IMR-90 (cell line): ENCODE results near the gene FAM53B. TPM values are rescaled to one million over a fixed set of nuclear protein-coding genes. Genes with fewer than 3 reads are reported as not detected.

Experiments used
- ATAC-seq: fragments of 200-7000 bp; cut with Tn5 transposase; 2 replicates; pipeline ENCODE4 v1.9.1; 2020; ENCODE audit warnings: low read depth, mild to moderate bottlenecking, moderate library complexity
- BruUV-seq: library from RNA; stranded (reverse); fragments of 400-500 nt; replicated peaks from 2 replicates; lab custom pipeline; 2021; lab: Mats Ljungman, UMichigan
- CTCF ChIA-PET: fragments of 300-600 bp; formaldehyde crosslinking; extraction: SDS; loops from one replicate; lab custom pipeline; 2021; ENCODE audit warnings: antibody characterized with exemption; lab: Yijun Ruan, JAX
- POLR2A ChIA-PET: fragments of 300-600 bp; sonication (Branson Sonifier 250); formaldehyde crosslinking; loops from one replicate; lab custom pipeline; 2022; ENCODE audit warnings: antibody characterized with exemption; ENCODE audit not compliant: unreplicated experiment; lab: Charles Lee
- DNase-seq: peaks from one replicate; pipeline ENCODE4 v3.0.0; 2013
- H2AFZ ChIP-seq: replicated peaks from 2 replicates; pipeline ENCODE3; 2013; ENCODE audit warnings: low read length, mild to moderate bottlenecking; ENCODE audit not compliant: poor library complexity
- H2AK5ac ChIP-seq: 2 replicates; pipeline ENCODE4 v1.6.1; 2013; ENCODE audit warnings: low read depth, low read length, inconsistent platforms
- H2AK9ac ChIP-seq: replicated peaks from 2 replicates; pipeline ENCODE3; 2013; ENCODE audit warnings: mild to moderate bottlenecking, low read depth, low read length, moderate library complexity; ENCODE audit not compliant: poor library complexity
- H2BK120ac ChIP-seq: 2 replicates; pipeline ENCODE4 v1.6.1; 2013; ENCODE audit warnings: low read depth, low read length, inconsistent platforms
- H2BK15ac ChIP-seq: 3 replicates; pipeline ENCODE4 v1.6.1; 2013; ENCODE audit warnings: low read depth, low read length, inconsistent platforms
- H2BK20ac ChIP-seq: 2 replicates; pipeline ENCODE4 v1.6.1; 2013; ENCODE audit warnings: low read depth, mild to moderate bottlenecking, inconsistent platforms, low read length, moderate library complexity
- H2BK5ac ChIP-seq: 2 replicates; pipeline ENCODE4 v1.6.1; 2013; ENCODE audit warnings: mild to moderate bottlenecking, low read depth, low read length, inconsistent platforms; ENCODE audit not compliant: poor library complexity, severe bottlenecking
- H3K14ac ChIP-seq: replicated peaks from 2 replicates; pipeline ENCODE4 v1.6.1; 2013; ENCODE audit warnings: low read depth, low read length, inconsistent platforms
- H3K18ac ChIP-seq: 2 replicates; pipeline ENCODE4 v1.6.1; 2013; ENCODE audit warnings: low read depth, low read length, control low read depth
- H3K23ac ChIP-seq: 2 replicates; pipeline ENCODE4 v1.6.1; 2013; ENCODE audit warnings: low read depth, low read length, inconsistent platforms
- H3K27ac ChIP-seq: 2 replicates; pipeline ENCODE4 v1.5.1; 2013; ENCODE audit warnings: mild to moderate bottlenecking, control low read depth, low read length; ENCODE audit not compliant: insufficient read depth
- H3K27me3 ChIP-seq: 2 replicates; pipeline ENCODE4 v1.6.1; 2013; ENCODE audit warnings: low read length; ENCODE audit not compliant: control insufficient read depth, insufficient read depth
- H3K36me3 ChIP-seq: 2 replicates; pipeline ENCODE4 v1.6.1; 2013; ENCODE audit warnings: low read length, mixed read lengths; ENCODE audit not compliant: control insufficient read depth, insufficient read depth
- H3K4ac ChIP-seq: 2 replicates; pipeline ENCODE4 v1.6.1; 2013; ENCODE audit warnings: low read depth, low read length, inconsistent platforms
- H3K4me1 ChIP-seq: 2 replicates; pipeline ENCODE4 v1.6.1; 2013; ENCODE audit warnings: low read length, mixed read lengths; ENCODE audit not compliant: control insufficient read depth, insufficient read depth
- H3K4me2 ChIP-seq: 2 replicates; pipeline ENCODE4 v1.6.1; 2013; ENCODE audit warnings: low read depth, mild to moderate bottlenecking, control low read depth, low read length, moderate library complexity
- H3K4me3 ChIP-seq: 2 replicates; pipeline ENCODE4 v1.5.1; 2013; ENCODE audit warnings: low read depth, mild to moderate bottlenecking, control low read depth, low read length, moderate library complexity; ENCODE audit not compliant: insufficient read depth
- H3K56ac ChIP-seq: 2 replicates; pipeline ENCODE4 v1.6.1; 2013; ENCODE audit warnings: low read length, inconsistent platforms; ENCODE audit not compliant: insufficient read depth; ENCODE audit errors: extremely low read depth
- H3K79me1 ChIP-seq, 2 experiments: 2 replicates each; pipeline ENCODE4 v1.6.1; 2013; ENCODE audit warnings: low read length in 2 of 2, inconsistent platforms in 1 of 2, low read depth in 1 of 2
- H3K9ac ChIP-seq: 2 replicates; pipeline ENCODE4 v1.6.1; 2013; ENCODE audit warnings: low read depth, low read length, control low read depth
- H3K9me1 ChIP-seq: 2 replicates; pipeline ENCODE4 v1.6.1; 2013; ENCODE audit warnings: low read length, inconsistent platforms; ENCODE audit not compliant: insufficient read depth
- H3K9me3 ChIP-seq: 2 replicates; pipeline ENCODE4 v1.6.1; 2013; ENCODE audit warnings: low read length; ENCODE audit not compliant: control insufficient read depth, insufficient read depth
- H4K20me1 ChIP-seq: 2 replicates; pipeline ENCODE4 v1.6.1; 2013; ENCODE audit warnings: low read length, inconsistent platforms; ENCODE audit not compliant: insufficient read depth
- H4K5ac ChIP-seq: 2 replicates; pipeline ENCODE4 v1.6.1; 2013; ENCODE audit warnings: mild to moderate bottlenecking, low read depth, low read length, control low read depth
- H4K8ac ChIP-seq, 2 experiments: 2 replicates each; pipeline ENCODE4 v1.6.1; 2013; ENCODE audit warnings: low read depth in 2 of 2, low read length in 2 of 2, control low read depth in 1 of 2, inconsistent platforms in 1 of 2
- H4K91ac ChIP-seq: 2 replicates; pipeline ENCODE4 v1.6.1; 2013; ENCODE audit warnings: low read depth, low read length, inconsistent platforms; ENCODE audit not compliant: insufficient read depth
- CHD1 ChIP-seq: IDR thresholded peaks from 2 replicates; pipeline ENCODE4 v1.6.1; 2012; ENCODE audit warnings: low read depth, low read length, improper control_type of control experiment
- CTCF ChIP-seq: conservative IDR thresholded peaks from 2 replicates; pipeline ENCODE4 v1.5.1; 2012; ENCODE audit warnings: mild to moderate bottlenecking, low read depth, low read length, improper control_type of control experiment
- FOS ChIP-seq: fragments of 150-350 bp; IDR thresholded peaks from 2 replicates; pipeline ENCODE4 v1.6.1; 2016; ENCODE audit warnings: low read depth, low read length
- MAFK ChIP-seq: IDR thresholded peaks from 2 replicates; pipeline ENCODE4 v1.6.1; 2012; ENCODE audit warnings: low read depth, low read length, improper control_type of control experiment
- MAZ ChIP-seq: IDR thresholded peaks from 2 replicates; pipeline ENCODE4 v1.6.1; 2012; ENCODE audit warnings: low read depth, mild to moderate bottlenecking, low read length, improper control_type of control experiment, moderate library complexity, borderline replicate concordance
- MXI1 ChIP-seq: IDR thresholded peaks from 2 replicates; pipeline ENCODE4 v1.6.1; 2012; ENCODE audit warnings: low read depth, mild to moderate bottlenecking, low read length, moderate library complexity, borderline replicate concordance
- NFE2L2 ChIP-seq: fragments of 150-350 bp; IDR thresholded peaks from 2 replicates; pipeline ENCODE4 v1.6.1; 2016; ENCODE audit warnings: low read depth, mild to moderate bottlenecking, low read length
- POLR2A ChIP-seq: IDR thresholded peaks from 2 replicates; pipeline ENCODE4 v1.6.1; 2012; ENCODE audit warnings: mild to moderate bottlenecking, low read depth, low read length
- RAD21 ChIP-seq: IDR thresholded peaks from 2 replicates; pipeline ENCODE4 v1.6.1; 2012; ENCODE audit warnings: low read length, improper control_type of control experiment
- RFX5 ChIP-seq: IDR thresholded peaks from 2 replicates; pipeline ENCODE4 v1.8.0; 2012; ENCODE audit warnings: low read depth, mild to moderate bottlenecking, low read length, moderate library complexity
- WGBS, 2 experiments: methylation state at CpG; one replicate each; pipeline versions ENCODE4 v1.1.5 to v1.1.7; 2013; ENCODE audit warnings: missing lambda C conversion rate in 2 of 2; ENCODE audit not compliant: insufficient read length in 1 of 2; ENCODE audit errors: extremely low coverage in 2 of 2; 5-methylcytosine and 5-hydroxymethylcytosine counted together
- dilution Hi-C: fragments of 300-500 bp; cut with HindIII; formaldehyde crosslinking; loops from one replicate; pipeline ENCODE4 v1.14.3; 2018; ENCODE audit warnings: low sequenced_read_pairs; ENCODE audit not compliant: unreplicated experiment
- in situ Hi-C: fragments of 300-500 bp; cut with MboI; formaldehyde crosslinking; loops from 3 replicates; pipeline ENCODE4 v1.14.3; 2019; ENCODE audit warnings: low sequenced_read_pairs, inconsistent platforms, mixed read lengths
- intact Hi-C: fragments of 100-400 bp; cut with micrococcal nuclease; formaldehyde crosslinking; loops from 2 replicates; pipeline ENCODE4 v1.10.0; 2022
- polyA plus RNA-seq, 3 experiments: library from polyadenylated mRNA; depleted of rRNA; stranded (reverse); fragments of >200 nt; gene quantifications; 2 replicates each; pipeline ENCODE4 v1.2.3, GENCODE V29; 2012; ENCODE audit warnings: low replicate concordance in 1 of 3
- total RNA-seq: library from RNA; depleted of rRNA; stranded (reverse); fragments of >200 nt; gene quantifications from 2 replicates; pipeline ENCODE4 v1.2.3, GENCODE V29; 2012
- TF ChIP-seq, protein P1 (sequence below): fragments of 150-350 bp; IDR thresholded peaks from 2 replicates; pipeline ENCODE4 v1.6.1; 2016; ENCODE audit warnings: low read depth, mild to moderate bottlenecking, low read length, moderate library complexity, borderline replicate concordance

Gene FAM53B
- total and polyA plus RNA-seq, 2 of the 4 experiments (the other 2 are of a cell fraction): 3.8 to 5.7 TPM

DNA sequence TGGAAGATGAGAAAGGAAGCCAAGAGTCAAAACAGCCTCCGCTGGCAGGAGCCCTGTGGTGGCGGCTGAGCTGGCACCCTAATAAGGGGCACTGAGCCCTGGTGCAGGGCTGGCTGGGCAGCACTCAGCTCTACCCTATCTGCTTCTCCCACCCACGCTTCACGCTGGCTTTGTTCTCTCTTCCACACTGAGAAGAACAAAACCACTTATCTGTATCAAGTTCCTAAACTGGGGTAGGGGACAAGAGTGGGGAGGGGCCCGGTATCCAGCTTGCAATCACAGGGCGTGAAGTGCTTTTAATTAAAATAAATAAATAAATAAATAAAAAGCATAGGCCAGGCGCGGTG is 52.1 kb downstream of the FAM53B start:
- Histone ChIP-seq H3K4me2 (no peak overlapping the region), H3K27me3 (no peaks in the 10 kb centered on the region), H4K91ac (no peak overlapping the region), H2BK20ac (no peak overlapping the region), H3K4me3 (no peak overlapping the region), H4K20me1 (no peaks in the 10 kb centered on the region; the same call in 1 of the 2 replicates), H3K36me3 (peaks cover 17% of the 10 kb centered on the region), H2BK15ac (no peak overlapping the region), H4K5ac (no peak overlapping the region), H2BK5ac (no peak overlapping the region), H3K9me3 (no peaks in the 10 kb centered on the region), H2BK120ac (no peak overlapping the region), H3K4ac (no peak overlapping the region), H3K56ac (no peak overlapping the region), H3K4me1 (no peaks in the 10 kb centered on the region), H2AK5ac (no peak overlapping the region), H3K23ac (no peak overlapping the region), H3K14ac (no peak overlapping the region), H3K27ac (no peak overlapping the region), H3K18ac (no peak overlapping the region), H3K9me1 (peaks cover 10% of the 10 kb centered on the region; the same call in 1 of the 2 replicates), H2AFZ (no peak overlapping the region), H3K79me1 (peaks cover 0 to 4% of the 10 kb centered on the region in 2 experiments; a peak in 1 of 4 replicates), H2AK9ac (no peak overlapping the region), H4K8ac (no peak overlapping the region), H3K9ac (no peak overlapping the region)
- CTCF ChIA-PET: no interaction called here
- TF ChIP-seq FOS: no peak
- no peak for TF ChIP-seq MXI1
- TF ChIP-seq, protein P1, sequence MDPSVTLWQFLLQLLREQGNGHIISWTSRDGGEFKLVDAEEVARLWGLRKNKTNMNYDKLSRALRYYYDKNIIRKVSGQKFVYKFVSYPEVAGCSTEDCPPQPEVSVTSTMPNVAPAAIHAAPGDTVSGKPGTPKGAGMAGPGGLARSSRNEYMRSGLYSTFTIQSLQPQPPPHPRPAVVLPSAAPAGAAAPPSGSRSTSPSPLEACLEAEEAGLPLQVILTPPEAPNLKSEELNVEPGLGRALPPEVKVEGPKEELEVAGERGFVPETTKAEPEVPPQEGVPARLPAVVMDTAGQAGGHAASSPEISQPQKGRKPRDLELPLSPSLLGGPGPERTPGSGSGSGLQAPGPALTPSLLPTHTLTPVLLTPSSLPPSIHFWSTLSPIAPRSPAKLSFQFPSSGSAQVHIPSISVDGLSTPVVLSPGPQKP: no peak
- no peak for TF ChIP-seq RFX5
- TF ChIP-seq CHD1: no peak
- TF ChIP-seq POLR2A: no peak
- TF ChIP-seq MAZ: no peak
- TF ChIP-seq RAD21: no peak
- TF ChIP-seq MAFK: no peak
- TF ChIP-seq CTCF: no peak
- TF ChIP-seq NFE2L2: no peak
- no CpG with 5 or more reads among the region's 8 CpGs for WGBS, 2 experiments
- no peak for DNase-seq
- ATAC-seq: no peak
- dilution Hi-C loops: no loop called here
- POLR2A ChIA-PET: no interaction called here
- intact Hi-C loops: no loop called here
- no TSS peak for BruUV-seq
- in situ Hi-C loops: no loop called here
